DOHH2 (cell line): ENCODE results near the gene RAVER1.
A peak's percentile ranks its signal among the peaks of the same experiment; 100 is the strongest.

Source experiments
- H3F3A ChIP-seq: fragments of 200-600 bp; sonication (generic), shearing (Covaris generic); 2 replicates; pipeline ENCODE4 v1.6.0; 2016; ENCODE audit warnings: antibody characterized with exemption, mild to moderate bottlenecking; ENCODE audit not compliant: control insufficient read depth, insufficient read depth
- H3K27ac ChIP-seq: fragments of 200-600 bp; sonication (generic); 2 replicates; pipeline ENCODE4 v1.5.1; 2014; ENCODE audit warnings: low read depth, mild to moderate bottlenecking, low read length, moderate library complexity
- H3K27me3 ChIP-seq: fragments of 200-600 bp; sonication (generic); 2 replicates; pipeline ENCODE4 v1.6.1; 2014; ENCODE audit warnings: mild to moderate bottlenecking, low read length, mixed read lengths; ENCODE audit not compliant: control insufficient read depth
- H3K36me3 ChIP-seq: fragments of 200-600 bp; sonication (generic); 2 replicates; pipeline ENCODE4 v1.6.1; 2014; ENCODE audit warnings: mild to moderate bottlenecking, low read length, moderate library complexity, mixed read lengths; ENCODE audit not compliant: control insufficient read depth
- H3K4me1 ChIP-seq: fragments of 200-600 bp; sonication (generic); 2 replicates; pipeline ENCODE4 v1.6.1; 2014; ENCODE audit warnings: mild to moderate bottlenecking, low read length, mixed read lengths; ENCODE audit not compliant: control insufficient read depth
- H3K4me2 ChIP-seq: fragments of 200-600 bp; sonication (generic); 2 replicates; pipeline ENCODE4 v1.6.0; 2014; ENCODE audit warnings: mild to moderate bottlenecking, low read length, moderate library complexity
- H3K4me3 ChIP-seq: fragments of 200-600 bp; sonication (generic); 2 replicates; pipeline ENCODE4 v1.5.1; 2014; ENCODE audit warnings: mild to moderate bottlenecking, low read length, mixed read lengths
- H3K79me2 ChIP-seq: fragments of 200-600 bp; sonication (generic); 2 replicates; pipeline ENCODE4 v1.6.1; 2014; ENCODE audit warnings: mild to moderate bottlenecking, low read length, mixed read lengths; ENCODE audit not compliant: control insufficient read depth
- H3K9me2 ChIP-seq: fragments of 200-600 bp; sonication (generic); replicated peaks from 2 replicates; pipeline ENCODE4 v1.6.1; 2014; ENCODE audit warnings: mild to moderate bottlenecking, low read length, mixed read lengths; ENCODE audit not compliant: control insufficient read depth
- H3K9me3 ChIP-seq: fragments of 200-600 bp; sonication (generic); 2 replicates; pipeline ENCODE4 v1.6.1; 2014; ENCODE audit warnings: antibody characterized with exemption, low read length, mixed read lengths; ENCODE audit not compliant: control insufficient read depth, insufficient read depth
- H4K20me1 ChIP-seq: fragments of 200-600 bp; sonication (generic); 2 replicates; pipeline ENCODE4 v1.6.0; 2014; ENCODE audit warnings: low read depth, mild to moderate bottlenecking, antibody characterized with exemption, low read length, moderate library complexity; ENCODE audit not compliant: control insufficient read depth, insufficient read depth
- CTCF ChIP-seq: fragments of 200-600 bp; sonication (generic); IDR thresholded peaks from one replicate; pipeline ENCODE4 v1.5.1; 2014; ENCODE audit warnings: antibody characterized with exemption, mild to moderate bottlenecking, low read depth, low read length; ENCODE audit not compliant: poor library complexity, severe bottlenecking
- EZH2phosphoT487 ChIP-seq: fragments of 200-600 bp; sonication (generic); IDR thresholded peaks from 2 replicates; pipeline ENCODE4 v1.6.1; 2017; ENCODE audit warnings: borderline replicate concordance, mild to moderate bottlenecking, antibody characterized with exemption, low read length, moderate library complexity, mixed read lengths

RAVER1 gene

GRCh38 chr19:10334588-10335351 lies 1.4 kb upstream of the RAVER1 start:
- H3K79me2 ChIP-seq: peaks cover 57% of the 10 kb centered on the region
- H3K4me2 ChIP-seq: peak overlapping the region; percentile 91
- H3F3A ChIP-seq: no peaks in the 10 kb centered on the region; the same call in 1 of the 2 replicates
- peak overlapping the region; percentile 91; the same call in 1 of the 2 replicates for H3K4me3 ChIP-seq
- no peak overlapping the region for H3K27ac ChIP-seq
- H3K9me3 ChIP-seq: no peaks in the 10 kb centered on the region
- no peaks in the 10 kb centered on the region for H3K27me3 ChIP-seq
- H4K20me1 ChIP-seq: peaks cover 18% of the 10 kb centered on the region
- TF ChIP-seq CTCF: peak; percentile 31
- no peak for TF ChIP-seq EZH2phosphoT487
- H3K9me2 ChIP-seq: no peaks in the 10 kb centered on the region
- peaks cover 42% of the 10 kb centered on the region for H3K4me1 ChIP-seq
- H3K36me3 ChIP-seq: peaks cover 30% of the 10 kb centered on the region

- peaks cover 61% of the 10 kb centered on the region for H3K79me2 ChIP-seq
- H3K4me2 ChIP-seq: peak overlapping the region; percentile 91
- H3K36me3 ChIP-seq: peaks cover 38% of the 10 kb centered on the region
- peak overlapping the region; percentile 80 for H3K27ac ChIP-seq
- TF ChIP-seq CTCF (no peak), EZH2phosphoT487 (no peak)
- H3F3A ChIP-seq: no peaks in the 10 kb centered on the region; the same call in 1 of the 2 replicates
- no peaks in the 10 kb centered on the region for H3K9me3 ChIP-seq
- H3K4me1 ChIP-seq: peaks cover 34% of the 10 kb centered on the region
- peaks cover 18% of the 10 kb centered on the region for H4K20me1 ChIP-seq
- H3K9me2 ChIP-seq: no peaks in the 10 kb centered on the region
- no peaks in the 10 kb centered on the region for H3K27me3 ChIP-seq
- H3K4me3 ChIP-seq: peak overlapping the region; percentile 91
Measured at GRCh38 chr19:10333758-10334587, 644 bp upstream of the RAVER1 start.

- Histone ChIP-seq H3K4me3 (peak overlapping the region; percentile 91), H3K36me3 (peaks cover 54% of the 10 kb centered on the region), H3F3A (no peaks in the 10 kb centered on the region; the same call in 1 of the 2 replicates), H3K9me3 (no peaks in the 10 kb centered on the region), H3K27ac (peak overlapping the region; percentile 80), H3K9me2 (no peaks in the 10 kb centered on the region), H3K4me2 (peak overlapping the region; percentile 91), H3K4me1 (peaks cover 28% of the 10 kb centered on the region), H3K79me2 (peaks cover 68% of the 10 kb centered on the region), H3K27me3 (no peaks in the 10 kb centered on the region), H4K20me1 (peaks cover 18% of the 10 kb centered on the region)
- TF ChIP-seq CTCF (no peak), EZH2phosphoT487 (no peak)
Measured at GRCh38 chr19:10332158-10332964, 968 bp downstream of the RAVER1 start.
